ENCODE measurements around the gene PRM1.

DNA sequence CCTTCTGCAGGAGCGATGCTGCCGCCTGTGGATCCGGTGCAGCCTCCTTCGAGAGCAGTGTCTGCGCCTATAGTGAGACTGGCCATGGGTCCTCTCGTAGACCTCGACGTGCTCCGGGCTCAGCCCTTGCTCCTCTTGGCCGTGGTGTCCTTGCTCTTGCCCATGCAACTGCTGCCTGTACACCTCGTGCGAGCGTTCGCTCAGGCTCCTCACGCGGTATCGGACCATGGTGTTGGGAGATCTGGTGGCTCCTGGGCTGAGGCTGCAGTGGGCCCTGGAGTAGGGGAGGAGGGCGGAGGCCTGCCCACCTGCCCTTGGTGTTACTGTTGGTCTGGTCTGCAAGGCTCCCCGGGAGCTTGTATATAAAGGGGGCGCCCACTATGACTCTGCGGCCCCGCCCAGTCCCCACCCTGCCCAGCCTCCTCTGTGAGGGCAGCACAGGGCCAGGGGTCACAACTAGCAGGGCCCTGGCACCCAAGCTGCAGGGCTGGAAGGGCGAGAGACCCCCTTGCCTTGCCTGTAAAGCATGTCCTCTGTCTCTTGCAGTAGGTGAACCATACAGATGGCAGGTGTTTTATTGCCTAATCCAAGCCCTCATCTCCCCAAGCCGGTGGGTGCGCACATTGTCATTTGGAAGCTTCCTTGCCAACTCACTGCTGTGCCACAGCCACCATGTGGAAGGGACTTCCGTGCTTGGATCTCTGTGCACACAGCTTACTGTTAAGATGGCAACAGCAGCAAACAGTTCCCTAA is 4.8 kb downstream of the PRM1 start, which contains the start of gene PRM2:
- TF ChIP-seq POLR2AphosphoS5 (IDR thresholded peaks at IDR 0.05; ENCODE audit: low read depth, low read length), result no peak
- no peak for TF ChIP-seq SIN3A (IDR thresholded peaks at IDR 0.05; ENCODE audit: borderline replicate concordance, insufficient read depth, low read length)
- TF ChIP-seq, protein P1, sequence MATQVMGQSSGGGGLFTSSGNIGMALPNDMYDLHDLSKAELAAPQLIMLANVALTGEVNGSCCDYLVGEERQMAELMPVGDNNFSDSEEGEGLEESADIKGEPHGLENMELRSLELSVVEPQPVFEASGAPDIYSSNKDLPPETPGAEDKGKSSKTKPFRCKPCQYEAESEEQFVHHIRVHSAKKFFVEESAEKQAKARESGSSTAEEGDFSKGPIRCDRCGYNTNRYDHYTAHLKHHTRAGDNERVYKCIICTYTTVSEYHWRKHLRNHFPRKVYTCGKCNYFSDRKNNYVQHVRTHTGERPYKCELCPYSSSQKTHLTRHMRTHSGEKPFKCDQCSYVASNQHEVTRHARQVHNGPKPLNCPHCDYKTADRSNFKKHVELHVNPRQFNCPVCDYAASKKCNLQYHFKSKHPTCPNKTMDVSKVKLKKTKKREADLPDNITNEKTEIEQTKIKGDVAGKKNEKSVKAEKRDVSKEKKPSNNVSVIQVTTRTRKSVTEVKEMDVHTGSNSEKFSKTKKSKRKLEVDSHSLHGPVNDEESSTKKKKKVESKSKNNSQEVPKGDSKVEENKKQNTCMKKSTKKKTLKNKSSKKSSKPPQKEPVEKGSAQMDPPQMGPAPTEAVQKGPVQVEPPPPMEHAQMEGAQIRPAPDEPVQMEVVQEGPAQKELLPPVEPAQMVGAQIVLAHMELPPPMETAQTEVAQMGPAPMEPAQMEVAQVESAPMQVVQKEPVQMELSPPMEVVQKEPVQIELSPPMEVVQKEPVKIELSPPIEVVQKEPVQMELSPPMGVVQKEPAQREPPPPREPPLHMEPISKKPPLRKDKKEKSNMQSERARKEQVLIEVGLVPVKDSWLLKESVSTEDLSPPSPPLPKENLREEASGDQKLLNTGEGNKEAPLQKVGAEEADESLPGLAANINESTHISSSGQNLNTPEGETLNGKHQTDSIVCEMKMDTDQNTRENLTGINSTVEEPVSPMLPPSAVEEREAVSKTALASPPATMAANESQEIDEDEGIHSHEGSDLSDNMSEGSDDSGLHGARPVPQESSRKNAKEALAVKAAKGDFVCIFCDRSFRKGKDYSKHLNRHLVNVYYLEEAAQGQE (IDR thresholded peaks at IDR 0.05; ENCODE audit: insufficient read depth in 1 of 2, low read depth in 2 of 2, low read length in 2 of 2), result no peak
- no peak for TF ChIP-seq FOXP2 (optimal IDR thresholded peaks at IDR 0.05; ENCODE audit: borderline replicate concordance, extremely low read depth, extremely low read length, insufficient read depth)
